PC-9 (cell line): ENCODE data around the gene ABL1. TPM values are rescaled to one million over a fixed set of nuclear protein-coding genes. Genes with fewer than 3 reads are reported as not detected.

Source experiments
- BruUV-seq: library from RNA; stranded (reverse); fragments of 400-500 nt; replicated peaks from 2 replicates; lab custom pipeline; 2021; lab: Mats Ljungman, UMichigan
- CTCF ChIA-PET: fragments of 300-600 bp; sonication (Branson Sonifier 250); formaldehyde crosslinking; loops from one replicate; lab custom pipeline; 2022; ENCODE audit warnings: antibody characterized with exemption; lab: Charles Lee
- POLR2A ChIA-PET: fragments of 300-600 bp; sonication (Branson Sonifier 250); formaldehyde crosslinking; loops from one replicate; lab custom pipeline; 2022; ENCODE audit warnings: antibody characterized with exemption; ENCODE audit not compliant: unreplicated experiment; lab: Charles Lee
- DNase-seq, 2 experiments: peaks; one replicate each; pipeline versions ENCODE4 v3.0.0 to v3.0.0-alpha.2; 2015 to 2022; ENCODE audit warnings: mixed read lengths in 1 of 2
- H2AFZ ChIP-seq: fragments of 200-600 bp; sonication (generic); 2 replicates; pipeline ENCODE4 v1.8.1; 2017; ENCODE audit warnings: antibody characterized with exemption
- H3F3A ChIP-seq: fragments of 200-600 bp; sonication (generic); 2 replicates; pipeline ENCODE4 v1.8.1; 2017; ENCODE audit warnings: antibody characterized with exemption, mild to moderate bottlenecking, low read depth; ENCODE audit not compliant: insufficient read depth
- H3K27ac ChIP-seq: fragments of 200-600 bp; sonication (generic); 2 replicates; pipeline ENCODE4 v1.6.1; 2016; ENCODE audit warnings: mixed run types
- H3K27me3 ChIP-seq: fragments of 200-600 bp; sonication (generic); 2 replicates; pipeline ENCODE4 v1.6.1; 2016; ENCODE audit warnings: low read depth, mixed run types; ENCODE audit not compliant: insufficient read depth
- H3K36me3 ChIP-seq: fragments of 200-600 bp; sonication (generic); 2 replicates; pipeline ENCODE4 v1.6.1; 2016; ENCODE audit warnings: low read depth, mixed run types
- H3K4me1 ChIP-seq: fragments of 200-600 bp; sonication (generic); replicated peaks from 2 replicates; pipeline ENCODE4 v1.6.1; 2016; ENCODE audit warnings: mixed run types; ENCODE audit not compliant: insufficient read depth
- H3K4me2 ChIP-seq: fragments of 200-600 bp; sonication (generic); 2 replicates; pipeline ENCODE4 v1.6.1; 2017; ENCODE audit warnings: mixed run types
- H3K4me3 ChIP-seq: fragments of 200-600 bp; sonication (generic); 2 replicates; pipeline ENCODE4 v1.6.1; 2016; ENCODE audit warnings: mixed run types
- H3K79me2 ChIP-seq: fragments of 200-600 bp; sonication (generic); 2 replicates; pipeline ENCODE4 v1.6.1; 2017; ENCODE audit warnings: low read depth, mixed run types
- H3K9me2 ChIP-seq: fragments of 200-600 bp; sonication (generic); 2 replicates; pipeline ENCODE4 v1.8.1; 2017; ENCODE audit warnings: mild to moderate bottlenecking; ENCODE audit not compliant: insufficient read depth
- H3K9me3 ChIP-seq: fragments of 200-600 bp; sonication (generic); 2 replicates; pipeline ENCODE4 v1.8.1; 2016; ENCODE audit warnings: low read depth; ENCODE audit not compliant: insufficient read depth
- H4K20me1 ChIP-seq: fragments of 200-600 bp; sonication (generic); 2 replicates; pipeline ENCODE4 v1.8.1; 2017; ENCODE audit not compliant: insufficient read depth
- CTCF ChIP-seq: fragments of 200-600 bp; sonication (generic); conservative IDR thresholded peaks from 2 replicates; pipeline ENCODE4 v1.6.1; 2017; ENCODE audit warnings: mixed run types, antibody characterized with exemption, mild to moderate bottlenecking, moderate library complexity
- EZH2 ChIP-seq: fragments of 200-600 bp; sonication (generic); IDR thresholded peaks from 2 replicates; pipeline ENCODE4 v1.8.0; 2017; ENCODE audit warnings: antibody characterized with exemption, low read depth
- intact Hi-C: fragments of 100-400 bp; cut with micrococcal nuclease; formaldehyde crosslinking; loops from one replicate; pipeline ENCODE4 v1.10.0; 2022; ENCODE audit not compliant: unreplicated experiment
- total RNA-seq: library from RNA; stranded (reverse); gene quantifications from 2 replicates; pipeline ENCODE4 v1.2.3, GENCODE V29; 2021

The ABL1 gene
- total RNA-seq, 1 experiment from 2014 or later: 54.8 TPM

- no peak overlapping the region for H2AFZ ChIP-seq
- TF ChIP-seq CTCF: no peak
- TF ChIP-seq EZH2: no peak
- no peak overlapping the region for H3K4me3 ChIP-seq
- H3K9me2 ChIP-seq: no peaks in the 10 kb centered on the region
- H3K4me2 ChIP-seq: no peak overlapping the region
- POLR2A ChIA-PET: no interaction called here
- no peaks in the 10 kb centered on the region for H3K79me2 ChIP-seq
- no peaks in the 10 kb centered on the region for H3K4me1 ChIP-seq
- no peaks in the 10 kb centered on the region for H3K27me3 ChIP-seq
- peaks cover 29% of the 10 kb centered on the region for H4K20me1 ChIP-seq
- CTCF ChIA-PET: no interaction called here
- BruUV-seq: no TSS peak
- H3K36me3 ChIP-seq: no peaks in the 10 kb centered on the region
- DNase-seq: no peak
- H3F3A ChIP-seq: peaks cover 7% of the 10 kb centered on the region; the same call in 1 of the 2 replicates
- H3K27ac ChIP-seq: no peak overlapping the region
- no peaks in the 10 kb centered on the region for H3K9me3 ChIP-seq
- intact Hi-C loops: no loop called here
Observed at GRCh38 chr9:130872093-130872492, 37.0 kb downstream of the ABL1 start.

- Histone ChIP-seq H3K9me2 (no peaks in the 10 kb centered on the region), H3K36me3 (no peaks in the 10 kb centered on the region), H3K4me1 (no peaks in the 10 kb centered on the region), H3K79me2 (no peaks in the 10 kb centered on the region), H3K27ac (no peak overlapping the region), H4K20me1 (peaks cover 25% of the 10 kb centered on the region), H3F3A (peaks cover 7% of the 10 kb centered on the region; the same call in 1 of the 2 replicates), H3K27me3 (no peaks in the 10 kb centered on the region), H3K4me2 (no peak overlapping the region), H3K4me3 (no peak overlapping the region), H2AFZ (no peak overlapping the region), H3K9me3 (no peaks in the 10 kb centered on the region)
- TF ChIP-seq CTCF (no peak), EZH2 (no peak)
- no peak for DNase-seq
- intact Hi-C loops: no loop called here
- CTCF ChIA-PET: no interaction called here
- BruUV-seq: no TSS peak
- POLR2A ChIA-PET: no interaction called here
Observed at GRCh38 chr9:130872508-130872907, 37.5 kb downstream of the ABL1 start.

- Histone ChIP-seq H2AFZ (no peak overlapping the region), H3K4me2 (no peak overlapping the region), H4K20me1 (peaks cover 23% of the 10 kb centered on the region), H3K9me2 (no peaks in the 10 kb centered on the region), H3K36me3 (no peaks in the 10 kb centered on the region), H3K4me3 (no peak overlapping the region), H3F3A (peaks cover 7% of the 10 kb centered on the region; the same call in 1 of the 2 replicates), H3K27me3 (no peaks in the 10 kb centered on the region), H3K9me3 (no peaks in the 10 kb centered on the region), H3K79me2 (no peaks in the 10 kb centered on the region), H3K4me1 (no peaks in the 10 kb centered on the region), H3K27ac (no peak overlapping the region)
- ChIA-PET POLR2A (no interaction called here), CTCF (no interaction called here)
- intact Hi-C loops: no loop called here
- TF ChIP-seq CTCF: no peak
- no peak for TF ChIP-seq EZH2
- DNase-seq: no peak
- no TSS peak for BruUV-seq
Observed at GRCh38 chr9:130872912-130873503, 38.0 kb downstream of the ABL1 start.
